Left colon (tissue), 2 donors: ENCODE results near the gene GMDS. TPM values are rescaled to one million over a fixed set of nuclear protein-coding genes. Genes with fewer than 3 reads are reported as not detected.

Experiments
- ATAC-seq: fragments of 200-7000 bp; cut with Tn5 transposase; one replicate; pipeline ENCODE4 v1.9.1; 2020; ENCODE audit warnings: mild to moderate bottlenecking, moderate library complexity
- DNase-seq, 2 donors: peaks; one replicate each; pipeline ENCODE4 v3.0.0-alpha.2; 2020
- intact Hi-C, 2 donors: fragments of 100-400 bp; cut with DNase I in 1 of 2; cut with micrococcal nuclease in 1 of 2; formaldehyde crosslinking; loops; one replicate each; pipeline versions ENCODE4 v1.11.2 to v1.14.0; 2022; cut with DNase I, micrococcal nuclease
- total RNA-seq, 2 donors: library from RNA; stranded (reverse); fragmentation: NEBNext Ultra II Directional; extraction: Animal tissue kit (Norgen Biotek cat#: 25700); gene quantifications; one replicate each; pipeline ENCODE4 v1.2.1, GENCODE V29; 2021
- donor health status: DM: no; HTN: no; CAD: no.
- donor health status: DM: yes; HTN: yes; CAD: no.

Gene GMDS
- total RNA-seq, 2 donors from 2014 or later, result 148 to 229 TPM

- ATAC-seq, result no peak
- DNase-seq, result no peak
- intact Hi-C loops, result loop anchor here (5.0 to 10.0 kb wide), 4 partner anchors 505 to 1035 kb away; no protein-coding TSS in a partner anchor
Measured at GRCh38 chr6:1600063-1600763, 645.2 kb downstream of the GMDS start.

- ATAC-seq (no peak), DNase-seq (no peak)
- intact Hi-C loops, result loop anchor here in 1 of 2 donors (5.0 to 10.0 kb wide), 3 partner anchors 598 to 1155 kb away; partner anchors contain the start of gene MYLK4
Measured at GRCh38 chr6:1599469-1599868, 645.9 kb downstream of the GMDS start.

DNA sequence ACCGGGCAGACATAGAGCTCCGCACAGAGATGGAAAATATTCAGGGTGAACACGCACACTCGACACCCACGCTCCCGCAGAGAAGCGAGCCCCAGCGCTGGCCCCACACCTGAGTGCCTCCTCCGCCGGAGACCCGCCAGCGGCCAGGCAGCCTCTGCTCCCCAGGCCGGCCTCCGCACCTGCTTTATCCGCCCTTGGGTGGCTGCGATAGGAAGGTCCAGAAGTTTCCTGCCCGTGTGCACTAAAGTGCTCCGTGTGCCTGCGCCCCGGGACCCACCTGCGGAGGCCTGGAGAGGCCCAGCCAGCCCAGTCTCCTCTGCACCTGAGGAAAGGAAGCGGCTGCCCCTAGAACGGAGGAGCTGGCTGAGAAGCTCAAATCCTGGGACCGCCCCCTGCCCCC is 646.5 kb downstream of the GMDS start:
- DNase-seq (no peak), ATAC-seq (no peak)
- intact Hi-C loops, result loop anchor here in 1 of 2 donors (5.0 to 10.0 kb wide), 3 partner anchors 598 to 1156 kb away; partner anchors contain the start of gene MYLK4

DNA sequence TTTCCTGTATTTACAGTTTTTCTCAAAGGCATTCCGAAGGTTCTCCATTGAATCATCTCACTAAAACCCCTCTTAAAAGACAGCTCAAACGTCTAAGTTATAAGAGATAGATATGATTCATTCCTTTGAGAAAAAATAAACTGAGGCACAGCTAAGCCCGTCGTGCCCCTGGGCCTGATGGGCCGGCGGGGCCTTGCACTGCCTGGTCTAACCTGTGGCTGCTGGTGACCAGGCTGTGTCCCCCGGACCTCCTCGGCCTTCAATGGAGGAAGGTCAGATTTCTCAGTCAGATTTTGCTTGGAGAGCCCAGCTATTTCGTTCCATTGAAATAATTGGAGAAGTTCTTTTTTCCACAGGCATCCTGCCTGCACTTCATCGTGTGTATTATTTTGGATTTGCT is 647.0 kb downstream of the GMDS start:
- intact Hi-C loops, result loop anchor here in 1 of 2 donors (5.0 to 10.0 kb wide), 3 partner anchors 599 to 1156 kb away; partner anchors contain the start of gene MYLK4
- no peak for ATAC-seq

GRCh38 chr6:1597924-1598323 is 647.5 kb downstream of the GMDS start:
- no peak for ATAC-seq
- DNase-seq, result no peak
- intact Hi-C loops, result loop anchor here in 1 of 2 donors (5.0 to 10.0 kb wide), 3 partner anchors 599 to 1157 kb away; partner anchors contain the start of gene MYLK4

More for the DNA sequence above, 647.0 kb downstream of the GMDS start:
- DNase-seq, result no peak

DNA sequence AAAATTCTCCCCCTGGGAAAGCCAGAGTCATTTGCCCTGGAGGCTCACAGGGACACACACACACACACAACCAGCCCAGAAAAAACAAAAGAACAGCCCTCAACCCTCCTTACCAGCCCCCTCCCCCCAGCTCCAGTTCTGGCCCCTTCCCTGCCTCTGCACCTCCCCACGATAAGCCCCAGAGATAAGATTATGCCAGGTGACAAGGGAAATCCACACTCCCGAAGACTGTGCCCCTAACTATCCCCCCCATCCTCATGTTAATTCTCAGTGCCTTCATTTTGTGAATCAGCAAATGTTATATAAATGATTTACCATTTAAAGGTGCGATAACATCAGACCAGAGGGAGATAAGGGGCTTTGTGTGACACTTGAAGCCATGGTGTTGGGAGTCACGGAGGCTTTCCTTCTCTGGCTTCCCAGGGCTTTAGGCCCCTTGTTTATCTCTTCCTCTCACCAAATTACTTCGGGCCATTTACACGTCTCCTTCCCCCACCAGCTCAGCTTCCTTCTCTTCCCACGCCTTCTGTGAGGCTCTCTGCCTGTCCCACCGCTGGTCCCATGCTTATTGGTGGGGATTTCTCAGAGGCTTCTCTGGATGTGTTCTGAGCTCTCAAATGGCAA is 648.2 kb downstream of the GMDS start:
- DNase-seq, result no peak
- intact Hi-C loops, result loop anchor here in 1 of 2 donors (5.0 to 10.0 kb wide), 3 partner anchors 600 to 1158 kb away; partner anchors contain the start of gene MYLK4
- ATAC-seq, result no peak

GRCh38 chr6:1596088-1596852 is 649.1 kb downstream of the GMDS start:
- peak; percentile 79 for ATAC-seq
- DNase-seq, result peak in 1 of 2 donors; percentile 59
- intact Hi-C loops, result loop anchor here in 1 of 2 donors (5.0 to 10.0 kb wide), 3 partner anchors 601 to 1159 kb away; partner anchors contain the start of gene MYLK4

DNA sequence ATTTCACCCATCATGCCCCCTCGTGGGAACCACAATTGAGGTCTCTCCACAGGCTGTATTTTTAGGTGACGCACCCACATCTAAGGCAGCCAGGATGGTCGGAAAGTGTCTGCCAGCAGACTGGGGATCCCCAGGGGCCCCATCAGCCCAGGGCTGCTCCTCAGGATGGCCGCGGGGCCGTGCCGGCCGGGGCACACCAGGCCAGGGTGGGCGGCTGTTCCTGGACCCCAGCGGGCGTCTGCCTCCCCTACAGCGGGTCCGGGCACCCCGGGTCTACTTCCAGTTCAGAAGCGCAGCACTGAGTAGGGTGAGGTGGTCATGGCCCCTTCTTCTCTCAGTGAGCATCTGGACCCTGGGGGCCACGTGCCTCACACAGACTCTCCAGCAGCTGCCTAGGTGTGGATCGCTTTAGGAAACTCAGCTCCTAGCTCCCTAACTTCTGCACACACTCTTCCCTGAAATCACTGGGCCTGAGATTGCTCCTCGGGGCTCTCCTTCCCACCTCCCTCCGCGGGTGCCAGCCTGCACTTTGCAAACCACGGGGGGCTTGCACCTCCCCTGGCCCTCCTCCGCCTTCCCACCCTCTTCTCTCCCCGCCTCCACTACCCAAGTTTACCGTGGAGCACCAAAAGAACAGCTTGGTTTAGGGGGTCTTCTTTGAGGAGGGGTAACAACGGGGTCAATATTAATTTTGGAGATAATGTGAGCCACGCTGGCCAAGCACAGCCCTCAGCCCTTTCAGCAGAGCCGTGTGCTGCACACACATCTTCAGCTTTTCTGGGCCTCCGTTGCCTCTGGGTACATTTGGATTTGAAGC is 649.9 kb downstream of the GMDS start:
- intact Hi-C loops, result loop anchor here in 1 of 2 donors (5.0 to 10.0 kb wide), 3 partner anchors 602 to 1159 kb away; partner anchors contain the start of gene MYLK4
- ATAC-seq (no peak), DNase-seq (no peak)

- no peak for DNase-seq
- ATAC-seq, result peak; percentile 28
- intact Hi-C loops, result loop anchor here in 1 of 2 donors (5.0 to 10.0 kb wide), 3 partner anchors 603 to 1160 kb away; partner anchors contain the start of gene MYLK4
Measured at GRCh38 chr6:1594445-1595200, 650.8 kb downstream of the GMDS start.

DNA sequence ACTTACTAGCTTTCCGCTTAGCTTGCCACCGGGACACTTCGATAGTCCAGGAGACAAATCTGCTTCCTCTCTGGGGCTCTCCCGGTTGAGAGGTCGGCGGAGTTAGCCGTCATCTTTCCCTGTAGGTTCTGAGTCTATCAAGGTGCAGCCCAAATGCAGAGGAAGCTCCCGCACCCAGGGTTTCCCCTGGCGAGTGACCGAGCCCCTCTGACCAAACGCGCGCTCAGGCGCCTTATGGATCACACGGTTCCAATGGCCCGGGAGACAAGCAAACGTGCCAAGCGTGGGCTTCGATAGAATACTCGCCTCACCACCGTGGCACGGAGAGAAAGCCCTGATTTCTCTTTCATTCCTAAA is 651.5 kb downstream of the GMDS start:
- DNase-seq (no peak), ATAC-seq (no peak)
- intact Hi-C loops, result loop anchor here in 1 of 2 donors (10.0 kb wide), 2 partner anchors 861 to 1161 kb away; partner anchors contain the start of gene MYLK4

DNA sequence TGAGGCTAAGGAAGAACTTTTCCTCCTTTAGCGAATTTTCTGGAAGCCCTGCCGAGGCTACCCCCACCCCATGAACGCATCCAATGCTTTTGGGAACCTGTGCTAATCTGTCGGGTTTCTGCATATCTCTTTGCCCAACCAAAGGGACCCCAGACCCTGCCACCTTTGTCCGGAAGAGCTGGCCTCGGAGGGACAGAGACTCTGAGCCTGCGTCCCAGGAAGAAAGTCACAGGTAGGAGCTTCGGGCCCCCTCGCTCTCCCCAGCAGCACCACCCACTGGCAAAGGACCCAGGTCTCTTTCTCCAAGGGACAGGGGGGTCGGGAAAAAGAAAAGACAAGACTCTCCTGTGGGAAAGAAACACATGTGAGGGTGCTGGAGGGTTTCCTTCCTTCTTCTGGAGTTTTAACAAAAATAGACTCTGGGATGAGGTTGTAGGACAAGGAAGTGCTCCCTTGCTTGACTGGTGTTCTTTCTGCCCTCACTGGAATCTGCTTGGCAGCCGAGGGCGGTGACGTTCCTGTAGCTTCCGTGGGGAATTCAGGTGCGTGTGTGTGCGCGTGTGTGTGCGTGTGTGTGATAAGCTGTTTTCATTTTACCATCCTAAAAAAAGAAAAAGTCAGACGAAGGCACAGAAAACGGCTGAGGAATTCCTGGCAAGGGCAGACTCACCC is 652.0 kb downstream of the GMDS start:
- ATAC-seq (no peak), DNase-seq (no peak)
- intact Hi-C loops, result loop anchor here in 1 of 2 donors (10.0 kb wide), 2 partner anchors 861 to 1161 kb away; partner anchors contain the start of gene MYLK4

DNA sequence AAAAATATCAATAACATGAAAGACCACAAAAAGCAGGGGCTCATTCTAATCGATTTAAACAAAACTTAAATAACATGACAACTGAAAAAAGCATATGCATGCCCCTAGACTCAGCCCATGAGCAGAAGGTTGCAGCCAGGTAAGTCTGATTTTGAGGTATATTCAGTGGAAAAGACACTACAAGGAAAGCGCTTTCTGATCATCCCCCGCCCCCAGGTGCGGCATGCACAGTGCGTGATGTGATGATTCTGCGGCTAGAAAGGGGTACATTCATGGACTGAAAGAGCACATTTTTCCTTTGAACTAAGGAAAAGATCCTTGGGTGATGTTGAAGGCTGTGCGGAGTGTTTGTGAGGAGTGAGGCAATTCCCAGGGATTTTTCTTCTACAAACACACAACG is 652.6 kb downstream of the GMDS start:
- DNase-seq (no peak), ATAC-seq (no peak)
- intact Hi-C loops, result loop anchor here in 1 of 2 donors (10.0 kb wide), 2 partner anchors 862 to 1162 kb away; partner anchors contain the start of gene MYLK4

DNA sequence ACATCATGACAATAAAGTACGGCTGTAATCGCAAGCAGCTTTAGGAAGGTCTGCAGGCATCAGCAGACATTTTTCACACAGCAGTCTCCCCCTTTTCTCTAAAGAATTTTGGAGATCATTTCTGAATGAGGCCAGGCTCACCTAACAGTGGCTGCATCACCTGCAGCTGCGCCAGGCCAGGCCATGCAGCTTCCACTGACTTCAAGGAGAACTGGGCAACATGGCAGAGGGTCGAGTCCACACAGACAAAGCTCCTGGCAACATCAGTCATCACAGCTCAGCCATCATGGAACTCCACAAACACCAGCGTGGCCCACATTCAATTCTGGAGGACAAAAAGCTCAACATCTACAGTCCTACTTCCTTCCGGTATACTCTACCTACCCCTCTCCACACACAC is 653.5 kb downstream of the GMDS start:
- intact Hi-C loops, result loop anchor here in 1 of 2 donors (10.0 kb wide), 2 partner anchors 863 to 1163 kb away; partner anchors contain the start of gene MYLK4
- DNase-seq (no peak), ATAC-seq (no peak)

GRCh38 chr6:1591243-1591642 is 654.2 kb downstream of the GMDS start:
- ATAC-seq (no peak), DNase-seq (no peak)
- intact Hi-C loops, result loop anchor here in 1 of 2 donors (10.0 kb wide), 2 partner anchors 864 to 1164 kb away; partner anchors contain the start of gene MYLK4

GRCh38 chr6:1590580-1590979 is 654.8 kb downstream of the GMDS start:
- DNase-seq (no peak), ATAC-seq (no peak)
- intact Hi-C loops, result loop anchor here in 1 of 2 donors (10.0 kb wide), 2 partner anchors 864 to 1164 kb away; partner anchors contain the start of gene MYLK4

DNA sequence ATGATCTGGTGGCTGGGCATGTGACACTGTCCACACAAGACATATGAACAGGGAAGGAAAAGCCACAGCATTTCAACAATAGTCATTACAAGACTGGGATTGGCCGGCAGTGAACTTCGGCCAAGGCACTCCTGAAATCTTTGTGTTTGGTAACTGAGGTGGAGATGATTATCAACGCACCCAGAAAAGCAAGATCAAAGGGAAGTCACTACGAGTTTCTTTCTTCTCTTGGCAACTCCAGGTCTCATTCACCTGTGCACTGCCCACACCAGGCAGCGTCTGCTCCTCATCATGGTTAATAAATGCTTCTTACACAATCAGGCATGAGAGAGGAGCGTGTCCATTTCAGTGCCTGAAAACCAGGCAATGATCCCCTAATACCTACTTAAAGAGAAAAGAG is 656.2 kb downstream of the GMDS start:
- DNase-seq (no peak), ATAC-seq (peak; percentile 93)
- intact Hi-C loops, result no loop called here
